ENCODE data around the gene MAGEB2.
"Not testable (repeated sequence)": the region's sequence is repeated elsewhere in the genome, so short reads cannot be mapped to it uniquely, and the experiment has no call there.

MAGEB2 gene, protein sequence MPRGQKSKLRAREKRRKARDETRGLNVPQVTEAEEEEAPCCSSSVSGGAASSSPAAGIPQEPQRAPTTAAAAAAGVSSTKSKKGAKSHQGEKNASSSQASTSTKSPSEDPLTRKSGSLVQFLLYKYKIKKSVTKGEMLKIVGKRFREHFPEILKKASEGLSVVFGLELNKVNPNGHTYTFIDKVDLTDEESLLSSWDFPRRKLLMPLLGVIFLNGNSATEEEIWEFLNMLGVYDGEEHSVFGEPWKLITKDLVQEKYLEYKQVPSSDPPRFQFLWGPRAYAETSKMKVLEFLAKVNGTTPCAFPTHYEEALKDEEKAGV

DNA sequence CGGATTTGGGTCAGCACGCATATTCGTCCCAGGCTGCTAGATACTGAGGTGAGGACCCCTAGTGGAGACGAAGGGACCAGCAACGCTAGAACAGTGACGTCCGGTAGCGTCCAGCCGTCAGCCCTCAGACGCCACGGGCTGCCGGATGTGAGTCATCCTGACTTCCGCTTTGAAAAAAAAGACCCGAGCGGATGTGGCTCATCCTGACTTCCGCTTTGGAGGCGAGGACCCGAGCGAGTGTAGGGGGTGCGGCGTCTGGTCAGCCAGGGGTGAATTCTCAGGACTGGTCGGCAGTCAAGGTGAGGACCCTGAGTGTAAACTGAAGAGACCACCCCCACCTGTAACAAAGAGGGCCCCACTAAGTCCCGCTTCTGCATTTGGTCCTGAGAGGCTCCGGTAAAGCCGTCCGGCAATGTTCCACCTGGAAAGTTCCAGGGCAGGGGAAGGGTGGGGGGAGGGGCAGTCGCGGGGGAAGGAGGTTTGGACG, at the start of gene MAGEB2:
Gene MAGEB2 (plus strand): TSS at position 207 of the 487 bp plus-strand sequence. CDS start 3,018 bp downstream, outside the sequence.
- DNase-seq (ENCODE audit: low spot score), result no peak

DNA sequence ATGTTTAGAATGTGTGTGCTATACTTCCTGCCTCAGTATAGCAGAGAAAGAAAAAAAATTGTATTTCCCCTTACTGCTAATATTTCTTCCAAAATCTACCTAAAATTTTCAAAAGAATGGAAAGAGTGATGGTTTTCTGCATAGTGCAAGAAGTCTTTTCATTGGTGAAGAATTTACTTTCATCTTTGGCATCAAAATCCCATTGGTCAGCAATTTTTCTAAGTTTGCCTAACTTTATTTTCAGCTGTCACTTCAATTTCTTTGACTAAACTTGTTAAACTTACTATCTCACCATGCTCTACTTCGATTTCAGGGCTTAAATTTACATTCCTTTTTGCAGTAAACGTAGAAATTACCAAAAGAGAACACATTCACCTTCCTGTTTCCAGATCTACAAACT, 44.5 kb upstream of the MAGEB2 start:
- no peak for DNase-seq (ENCODE audit: low spot score)

DNA sequence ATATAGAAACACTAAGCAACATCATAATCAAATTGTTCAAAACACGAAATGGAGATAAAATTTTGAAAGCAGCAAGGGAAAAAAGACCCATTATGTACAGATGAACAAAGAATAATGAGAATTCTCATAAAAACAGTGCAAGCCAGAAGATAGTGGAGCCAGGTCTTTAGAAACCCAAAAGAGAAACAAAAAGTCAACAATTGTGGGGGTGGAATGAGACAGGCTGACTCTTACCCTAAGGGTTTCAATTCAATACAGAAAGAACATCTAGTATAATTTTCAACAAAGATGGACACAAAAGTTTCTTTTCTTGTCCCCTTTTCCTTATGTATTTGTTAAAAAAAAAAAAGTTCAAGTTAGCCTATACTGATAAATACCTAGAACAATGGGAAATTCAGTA, 34.0 kb upstream of the MAGEB2 start:
- DNase-seq (ENCODE audit: low spot score), result no peak

DNA sequence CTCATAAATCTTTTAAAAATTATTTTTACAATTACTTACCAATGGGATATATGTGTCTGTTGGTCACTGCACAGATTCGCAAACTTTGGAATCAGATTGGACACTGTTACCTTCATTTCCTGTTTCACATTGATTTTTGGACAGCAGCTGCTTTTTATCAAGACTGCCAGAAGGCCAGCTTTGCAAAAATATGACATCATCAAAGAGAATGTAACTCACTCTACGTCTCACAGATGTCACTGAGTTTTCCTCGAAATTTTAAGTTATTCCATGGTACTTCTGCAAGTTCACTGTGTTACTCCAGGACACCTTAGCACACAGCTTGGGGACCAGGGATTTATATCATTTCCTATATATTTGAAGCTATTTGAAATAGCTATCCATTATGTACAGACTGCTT, 31.8 kb upstream of the MAGEB2 start:
- no peak for DNase-seq (ENCODE audit: low spot score)

DNA sequence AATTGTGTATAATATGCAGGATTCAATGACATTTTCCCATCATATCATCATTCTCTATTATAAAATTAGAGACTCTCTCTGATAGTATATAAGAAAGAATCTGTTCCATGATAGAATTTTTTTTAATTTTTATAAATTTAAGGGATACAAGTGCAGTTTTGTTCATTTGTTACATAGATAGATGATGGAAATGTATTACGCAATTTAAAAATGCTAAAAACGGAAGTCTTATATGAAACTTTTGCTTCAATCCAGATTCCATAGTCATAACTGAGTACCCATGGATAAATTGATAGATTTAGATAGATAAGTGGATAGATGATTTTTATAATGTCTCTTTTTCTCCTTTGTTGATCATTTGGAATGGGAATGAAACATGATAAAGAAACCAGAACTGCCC, 24.9 kb upstream of the MAGEB2 start:
- DNase-seq (ENCODE audit: low spot score), result no peak

DNA sequence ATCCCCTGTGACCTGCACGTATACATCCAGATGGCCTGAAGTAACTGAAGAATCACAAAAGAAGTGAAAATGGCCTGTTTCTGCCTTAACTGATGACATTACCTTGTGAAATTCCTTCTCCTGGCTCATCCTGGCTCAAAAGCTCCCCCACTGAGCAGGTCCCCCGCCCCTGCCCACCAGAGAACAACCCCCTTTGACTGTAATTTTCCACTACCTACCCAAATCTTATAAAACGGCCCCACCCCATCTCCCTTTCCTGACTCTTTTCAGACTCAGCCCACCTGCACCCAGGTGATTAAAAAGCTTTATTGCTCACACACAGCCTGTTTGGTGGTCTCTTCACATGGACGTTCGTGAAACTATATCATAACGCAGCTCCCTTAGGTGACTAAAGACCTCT, 21.5 kb upstream of the MAGEB2 start:
- not testable (repeated sequence) for DNase-seq (ENCODE audit: low spot score)

DNA sequence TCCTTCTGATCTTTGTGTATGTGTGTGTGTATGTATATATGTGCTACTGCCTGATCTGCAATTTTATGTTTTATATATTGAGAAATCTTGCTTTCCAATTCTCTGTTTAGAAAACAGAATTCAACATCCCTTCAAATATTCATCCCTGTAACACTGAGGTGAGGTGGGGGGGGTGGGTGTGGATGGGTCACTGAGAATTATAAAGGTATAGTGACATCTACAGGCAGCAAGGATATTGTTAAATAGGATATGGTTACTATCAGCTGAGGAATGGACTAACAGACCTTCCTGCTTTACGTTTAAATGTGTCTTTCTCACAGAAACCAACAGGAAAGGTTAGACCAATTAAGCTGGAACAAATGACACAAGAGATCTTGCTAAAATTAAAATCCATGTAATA, 19.0 kb upstream of the MAGEB2 start:
- no peak for DNase-seq (ENCODE audit: low spot score)

DNA sequence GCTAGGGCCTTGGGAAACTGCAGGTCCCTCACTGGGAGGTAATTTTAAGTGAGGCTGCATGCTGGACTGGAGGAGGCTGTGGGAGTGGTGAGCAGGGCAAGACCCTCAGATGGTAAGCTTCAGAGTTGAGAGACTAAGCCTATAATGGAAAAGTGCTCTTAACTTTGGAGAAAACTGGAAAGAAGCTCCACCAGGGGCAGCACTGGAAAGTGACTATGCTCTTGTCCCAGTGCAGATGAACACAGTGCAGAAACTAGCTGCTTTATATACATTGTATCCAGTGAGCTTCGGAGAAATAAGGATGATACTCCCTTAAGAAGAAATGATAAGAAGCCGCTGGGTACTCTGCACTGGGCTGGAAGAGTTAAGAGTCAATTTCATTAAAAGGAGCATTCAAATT, 3.2 kb upstream of the MAGEB2 start:
- no peak for DNase-seq (ENCODE audit: low spot score)

DNA sequence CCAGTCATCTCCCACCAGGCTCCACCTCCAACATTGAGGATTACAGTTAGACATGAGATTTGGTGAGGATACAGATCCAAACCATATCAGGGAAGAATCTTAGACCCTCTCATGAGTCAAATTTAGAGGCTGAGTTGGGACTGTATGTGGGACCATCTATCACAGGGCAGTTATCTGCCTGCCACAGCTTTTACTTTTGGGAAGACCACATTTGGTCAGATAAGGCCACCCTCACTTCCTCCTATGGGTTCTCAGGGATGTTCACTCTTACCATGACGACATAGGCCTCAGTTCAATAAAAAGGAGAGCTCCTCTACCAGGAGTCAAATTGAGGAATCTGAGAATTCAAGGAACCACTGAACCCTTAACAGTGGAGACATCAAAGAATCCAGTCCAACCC, 2.1 kb downstream of the MAGEB2 start:
- no peak for DNase-seq (ENCODE audit: low spot score)

DNA sequence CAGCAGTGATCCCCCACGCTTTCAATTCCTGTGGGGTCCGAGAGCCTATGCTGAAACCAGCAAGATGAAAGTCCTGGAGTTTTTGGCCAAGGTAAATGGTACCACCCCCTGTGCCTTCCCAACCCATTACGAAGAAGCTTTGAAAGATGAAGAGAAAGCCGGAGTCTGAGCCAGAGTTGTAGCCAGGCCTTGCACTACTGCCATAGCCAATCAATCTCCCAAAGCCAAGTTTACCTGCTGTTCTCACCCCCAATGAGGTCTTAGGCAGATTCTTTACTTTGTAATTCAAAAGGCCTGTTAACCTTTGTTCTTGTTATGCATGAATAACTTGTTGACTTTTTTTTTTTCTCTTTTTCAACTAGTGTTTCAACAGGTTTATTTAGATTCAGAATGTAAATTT, 4.0 kb downstream of the MAGEB2 start:
- DNase-seq (ENCODE audit: low spot score), result no peak

DNA sequence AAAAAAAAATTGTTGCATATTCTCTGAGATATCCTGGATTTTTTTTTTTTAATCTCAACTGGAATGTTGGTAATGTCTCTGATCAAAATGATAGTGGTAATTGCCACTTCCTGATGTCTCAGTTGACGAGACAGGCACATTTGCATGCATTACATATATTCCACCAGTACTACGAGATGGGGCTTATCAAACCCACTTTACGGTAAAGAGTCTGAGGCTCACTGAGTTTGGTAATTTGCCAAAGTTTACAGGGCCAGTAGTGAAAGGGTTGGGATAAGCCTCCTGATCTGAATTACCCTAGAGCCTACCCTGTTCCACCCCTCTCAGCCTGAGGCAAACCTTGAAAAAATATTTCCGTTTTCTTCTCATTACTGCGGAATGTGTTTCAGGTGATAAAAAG, 5.3 kb downstream of the MAGEB2 start:
- no peak for DNase-seq (ENCODE audit: low spot score)

DNA sequence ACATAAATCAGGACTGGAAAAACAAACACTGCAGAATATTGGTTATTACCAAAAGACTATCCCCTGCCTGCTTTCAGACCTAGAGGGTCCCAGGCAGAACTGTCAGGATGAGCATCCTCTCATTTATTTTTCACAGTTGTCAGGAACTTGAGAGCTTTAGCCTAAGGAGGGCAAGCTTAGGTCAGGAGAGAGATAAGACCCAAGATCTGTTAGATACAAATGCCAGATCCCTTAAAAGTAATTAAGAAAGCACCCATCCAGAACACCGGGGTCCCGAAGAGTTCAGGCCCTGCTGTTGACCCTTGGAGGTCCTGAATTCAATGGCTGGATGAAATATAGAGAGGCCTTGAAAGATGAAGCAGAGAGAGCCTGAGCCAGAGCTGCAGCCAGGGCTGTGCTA, 9.2 kb downstream of the MAGEB2 start:
- no peak for DNase-seq (ENCODE audit: low spot score)

DNA sequence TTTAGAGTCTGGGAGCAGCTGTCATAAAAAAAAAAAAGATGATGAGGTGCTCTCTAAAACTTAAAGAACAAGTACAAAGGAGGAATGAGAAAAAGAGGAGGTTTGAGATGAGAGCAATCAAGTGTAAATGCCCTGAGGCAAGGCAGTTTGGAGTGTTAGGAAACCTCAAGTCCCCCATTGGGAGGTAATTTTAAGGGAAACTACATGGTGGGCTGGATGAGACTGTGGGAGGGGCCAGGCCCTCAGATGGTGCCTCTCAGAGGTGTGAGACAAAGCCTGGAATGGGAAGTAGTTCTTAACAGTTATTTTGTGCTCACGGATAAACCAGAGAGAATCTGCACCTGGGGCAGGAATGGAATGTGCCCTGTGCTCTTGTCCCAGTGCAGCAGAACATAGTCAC, 13.2 kb downstream of the MAGEB2 start:
- DNase-seq (ENCODE audit: low spot score), result no peak

DNA sequence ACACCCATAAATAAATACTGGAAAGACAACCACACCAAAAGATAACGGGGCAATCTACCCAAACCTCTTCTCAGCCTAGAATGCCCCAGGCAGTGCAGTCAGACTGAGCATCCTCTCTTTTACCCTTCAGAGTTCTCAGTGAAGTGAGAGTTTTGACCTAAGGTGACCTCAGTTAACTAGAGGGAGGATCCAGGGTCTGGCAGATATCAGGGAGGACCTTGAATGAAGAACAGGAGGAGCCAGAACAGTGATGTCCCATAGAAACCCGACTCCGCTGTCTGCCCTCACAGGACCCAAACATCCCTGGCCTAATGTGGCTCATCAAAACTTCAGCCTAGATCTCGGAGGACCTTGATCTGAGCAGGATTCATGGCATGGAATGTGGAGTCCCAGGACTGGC, 15.0 kb downstream of the MAGEB2 start, which contains the start of gene MAGEB3:
Gene MAGEB3 (plus strand): TSS at position 263 of the 400 bp plus-strand sequence. CDS start 5,268 bp downstream, outside the sequence.
- no peak for DNase-seq (ENCODE audit: low spot score)

DNA sequence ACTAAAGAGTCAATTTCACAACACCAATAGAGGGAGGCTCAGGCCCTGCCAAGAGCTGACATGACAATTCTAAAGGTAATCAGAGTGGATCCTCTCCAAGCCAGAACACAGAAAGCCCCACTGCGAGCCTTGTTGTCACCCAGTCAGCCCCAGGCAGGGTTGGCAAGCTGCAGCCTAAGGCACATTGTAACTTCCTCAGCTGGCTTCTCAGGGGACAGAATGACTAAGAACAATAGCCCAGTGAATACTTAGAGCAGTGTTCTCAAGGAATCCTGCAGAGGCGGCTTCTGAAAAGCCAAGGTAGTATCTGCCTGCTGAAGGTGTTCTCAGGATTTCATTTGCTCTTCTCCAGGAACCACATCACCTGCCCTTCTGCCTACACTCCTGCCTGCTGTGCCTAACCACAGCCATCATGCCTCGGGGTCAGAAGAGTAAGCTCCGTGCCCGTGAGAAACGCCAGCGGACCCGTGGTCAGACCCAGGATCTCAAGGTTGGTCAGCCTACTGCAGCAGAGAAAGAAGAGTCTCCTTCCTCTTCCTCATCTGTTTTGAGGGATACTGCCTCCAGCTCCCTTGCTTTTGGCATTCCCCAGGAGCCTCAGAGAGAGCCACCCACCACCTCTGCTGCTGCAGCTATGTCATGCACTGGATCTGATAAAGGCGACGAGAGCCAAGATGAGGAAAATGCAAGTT, 26.5 kb downstream of the MAGEB2 start, which contains the start of gene MAGEB4:
Gene MAGEB4 (plus strand): TSS at position 277 of the 692 bp plus-strand sequence. CDS start 136 bp downstream, at position 413.
- no peak for DNase-seq (ENCODE audit: low spot score)

DNA sequence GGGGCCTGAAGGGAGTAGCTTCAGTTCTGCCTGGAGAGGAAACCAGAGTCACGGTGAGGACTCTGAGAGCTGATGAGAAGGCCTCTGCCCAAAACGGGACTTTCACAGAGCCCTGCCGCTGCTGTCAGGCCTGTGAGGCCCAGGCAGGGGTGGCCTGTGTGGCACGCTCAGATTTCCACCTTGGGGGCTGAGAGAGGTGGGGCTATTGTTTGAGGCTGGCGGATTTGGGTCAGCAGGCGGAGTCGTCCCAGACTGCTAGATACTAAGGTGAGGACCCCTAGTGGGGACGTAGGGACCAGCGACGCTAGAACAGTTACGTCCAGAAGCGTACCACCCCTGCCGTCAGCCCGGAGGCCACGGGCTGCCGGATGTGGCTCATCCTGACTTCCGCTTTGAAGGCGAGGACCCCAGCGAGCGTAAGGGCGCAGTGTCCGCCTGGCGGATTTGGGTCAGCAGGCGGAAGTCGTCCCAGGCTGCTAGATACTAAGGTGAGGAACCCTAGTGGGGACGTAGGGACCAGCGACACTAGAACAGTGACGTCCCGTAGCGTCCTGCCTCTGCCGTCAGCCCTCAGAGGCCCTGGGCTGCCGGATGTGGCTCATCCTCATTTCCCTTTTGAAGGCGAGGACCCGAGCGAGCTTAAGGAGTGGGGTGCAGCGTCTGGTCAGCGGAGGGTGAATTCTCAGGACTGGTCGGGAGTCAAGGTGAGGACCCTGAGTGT, 31.6 kb downstream of the MAGEB2 start, which contains the start of gene MAGEB1:
Gene MAGEB1 (plus strand): TSS at position 378 of the 721 bp plus-strand sequence. CDS start 3,348 bp downstream, outside the sequence.
- DNase-seq (ENCODE audit: low spot score), result no peak

DNA sequence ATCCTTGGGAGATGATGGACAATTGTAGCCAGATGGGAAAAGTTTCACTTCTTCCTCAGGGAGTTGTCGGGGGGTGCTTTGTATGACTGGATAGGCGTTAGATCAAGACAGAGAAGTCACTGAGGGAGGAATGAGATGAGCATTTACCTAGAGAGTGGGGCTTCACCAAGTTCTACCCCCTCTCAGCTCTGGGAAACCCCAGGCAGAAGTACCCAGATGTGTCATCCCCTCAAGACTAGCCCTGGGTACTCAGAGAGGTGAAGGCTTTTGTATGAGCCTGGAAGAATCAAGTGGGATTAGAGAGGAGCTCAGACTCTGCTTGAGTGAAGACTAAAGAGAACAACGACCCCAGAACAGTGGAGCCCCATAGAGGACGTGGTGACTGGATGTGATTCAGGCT, 33.5 kb downstream of the MAGEB2 start:
- DNase-seq (ENCODE audit: low spot score), result no peak

DNA sequence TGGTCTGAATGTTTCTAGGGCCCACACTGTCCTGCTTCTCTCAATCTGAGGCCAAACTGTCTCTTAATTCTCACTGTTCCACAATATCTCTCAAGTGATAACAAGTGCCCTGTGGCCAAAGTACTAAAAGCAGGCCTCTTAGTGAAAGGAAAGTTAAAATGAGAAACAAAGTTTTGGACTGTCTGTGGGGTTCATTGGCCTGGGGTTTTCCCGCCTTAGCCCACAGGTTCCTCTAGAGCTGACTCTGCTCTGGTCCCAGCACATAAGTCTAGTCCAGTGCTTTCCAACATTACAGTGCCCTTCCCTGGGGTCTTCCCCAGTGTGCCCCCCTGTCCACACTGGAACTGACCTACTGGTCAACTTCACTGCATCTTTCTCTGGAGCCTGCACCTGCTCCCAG, 37.9 kb downstream of the MAGEB2 start:
- DNase-seq (ENCODE audit: low spot score), result no peak

DNA sequence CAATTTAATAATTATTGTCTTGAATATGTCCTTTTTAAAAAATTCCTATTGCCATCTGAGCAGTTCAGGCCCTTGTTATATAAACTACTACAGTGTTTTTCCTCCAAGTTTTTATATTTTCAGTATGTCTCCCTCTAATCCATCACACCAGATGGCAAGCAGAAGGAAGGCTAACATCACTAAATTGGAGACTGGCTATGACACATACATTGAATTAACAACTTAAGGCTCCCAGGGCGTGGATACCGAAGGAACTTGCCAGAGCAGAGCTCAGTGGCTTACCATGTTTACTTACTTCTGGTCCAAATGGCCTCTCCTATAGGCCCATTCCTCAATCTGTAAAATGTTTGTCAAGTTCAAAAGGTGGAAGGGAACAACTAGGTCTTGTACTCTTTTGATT, 44.6 kb downstream of the MAGEB2 start:
- DNase-seq (ENCODE audit: low spot score), result no peak

DNA sequence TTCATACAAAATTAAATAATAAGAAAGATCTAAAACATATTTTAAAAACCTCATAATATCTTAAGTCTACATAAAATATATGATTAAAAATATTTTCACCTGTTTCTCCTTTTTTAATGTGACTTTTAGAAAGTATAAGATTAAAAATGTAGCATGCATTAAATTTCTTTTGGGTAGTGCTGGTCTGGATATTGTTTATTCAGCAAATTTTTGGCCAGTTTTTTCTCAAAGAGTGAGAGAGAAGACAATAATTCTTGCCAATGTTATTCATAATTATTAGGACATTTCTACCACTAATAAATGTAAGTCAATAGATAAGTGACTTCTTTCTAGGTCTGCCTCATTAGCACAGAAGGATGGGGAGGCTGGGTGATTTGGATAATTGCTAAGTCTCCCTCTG, 45.6 kb downstream of the MAGEB2 start:
- DNase-seq (ENCODE audit: low spot score), result no peak

DNA sequence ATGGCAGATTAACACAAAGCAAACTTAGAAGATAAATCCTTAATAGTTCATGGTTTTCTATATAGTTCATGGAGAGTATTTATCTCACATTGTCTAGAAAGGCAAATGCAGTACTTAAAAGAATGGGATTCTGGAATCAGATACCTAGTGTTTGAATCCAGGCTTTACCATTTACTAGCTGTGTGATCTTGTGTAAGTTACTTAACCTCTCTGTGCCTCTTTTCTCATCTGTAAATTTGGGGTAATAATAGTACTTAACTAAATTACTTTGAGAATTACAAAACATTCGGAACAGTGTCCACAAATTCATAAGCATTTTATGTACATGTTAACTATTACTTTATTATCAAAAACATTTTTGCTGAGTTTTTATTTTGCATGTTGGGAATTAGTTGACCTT, 47.4 kb downstream of the MAGEB2 start:
- DNase-seq (ENCODE audit: low spot score), result no peak
